ENCODE results near the gene SLIT1. TPM values are rescaled to one million over a fixed set of nuclear protein-coding genes. Genes with fewer than 3 reads are reported as not detected.

Gene SLIT1
- total and polyA plus RNA-seq, 8 donors = 0.20 to 7.0 (median 3.7) TPM

DNA sequence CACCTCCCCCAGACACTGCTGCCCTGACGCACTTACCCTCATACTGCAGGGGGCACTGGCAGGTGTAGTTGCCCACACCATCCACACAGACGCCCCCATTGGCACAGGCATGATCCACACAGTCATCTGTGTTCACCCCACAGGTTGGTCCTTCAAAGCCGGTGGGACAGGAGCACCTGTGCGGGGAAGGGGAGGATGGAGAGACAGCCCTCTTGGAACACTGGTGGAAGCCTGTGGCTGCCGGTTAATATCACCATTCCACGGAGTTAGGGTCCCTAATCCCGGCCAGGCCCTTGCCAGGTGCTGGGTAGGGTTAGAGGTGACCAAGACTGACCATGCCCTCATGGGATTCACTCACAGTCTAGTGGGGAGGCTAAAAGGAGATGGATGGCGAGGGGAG lies 171.8 kb downstream of the SLIT1 start:
- intact Hi-C loops (cut with DNase I) = no loop called here
- TF ChIP-seq CTCF (IDR thresholded peaks at IDR 0.05) = no peak
- Histone ChIP-seq H3K4me1 (no peaks in the 10 kb centered on the region), H3K27ac (no peak overlapping the region), H3K9me3 (peaks cover 0 to 2% of the 10 kb centered on the region in 2 donors), H3K4me3 (no peak overlapping the region), H3K27me3 (no peaks in the 10 kb centered on the region), H3K36me3 (no peaks in the 10 kb centered on the region)
- ATAC-seq = no peak
- DNase-seq = peak in 1 of 4 donors; percentile 37

DNA sequence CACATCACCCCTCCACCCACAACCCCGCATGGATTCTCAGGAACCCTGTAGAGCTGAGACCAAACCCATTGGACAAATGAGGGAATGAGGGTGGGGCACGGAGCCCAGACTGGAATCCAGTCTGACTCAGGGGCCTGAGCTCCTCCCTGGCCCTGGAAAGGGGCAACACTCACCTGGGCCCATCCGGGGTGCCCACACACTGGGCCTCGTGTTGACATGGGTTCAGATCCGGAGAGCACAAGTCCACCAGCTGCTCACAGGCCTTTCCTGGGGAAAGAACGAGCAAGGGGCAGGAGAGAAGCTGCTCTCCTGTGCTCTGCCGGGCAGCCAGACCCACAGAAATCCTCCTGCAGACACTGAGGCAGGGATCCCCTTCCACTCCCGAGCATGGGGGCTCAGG lies 172.2 kb downstream of the SLIT1 start:
- Histone ChIP-seq H3K27me3 (no peaks in the 10 kb centered on the region), H3K9me3 (peaks cover 2% of the 10 kb centered on the region in 2 donors), H3K27ac (no peak overlapping the region), H3K4me1 (no peaks in the 10 kb centered on the region), H3K36me3 (no peaks in the 10 kb centered on the region), H3K4me3 (no peak overlapping the region)
- ATAC-seq (no peak), DNase-seq (peak in 1 of 4 donors; percentile 28)
- intact Hi-C loops (cut with DNase I) = no loop called here
- no peak for TF ChIP-seq CTCF (IDR thresholded peaks at IDR 0.05)

GRCh38 chr10:97012470-97012869 lies 173.3 kb downstream of the SLIT1 start:
- H3K36me3 ChIP-seq = no peaks in the 10 kb centered on the region
- intact Hi-C loops (cut with DNase I) = no loop called here
- no peak for TF ChIP-seq CTCF (IDR thresholded peaks at IDR 0.05)
- no peaks in the 10 kb centered on the region for H3K4me1 ChIP-seq
- peaks cover 2 to 12% of the 10 kb centered on the region in 2 donors for H3K9me3 ChIP-seq
- H3K27ac ChIP-seq = no peak overlapping the region
- H3K27me3 ChIP-seq = no peaks in the 10 kb centered on the region
- DNase-seq (peak in 1 of 4 donors; percentile 54), ATAC-seq (no peak)
- H3K4me3 ChIP-seq = no peak overlapping the region

- H3K4me3 ChIP-seq = no peak overlapping the region
- no peak for TF ChIP-seq CTCF (IDR thresholded peaks at IDR 0.05)
- H3K27me3 ChIP-seq = no peaks in the 10 kb centered on the region
- peaks cover under 1 to 23% of the 10 kb centered on the region in 2 donors for H3K9me3 ChIP-seq
- ATAC-seq = no peak
- H3K36me3 ChIP-seq = no peaks in the 10 kb centered on the region
- no peaks in the 10 kb centered on the region for H3K4me1 ChIP-seq
- DNase-seq = peak in 1 of 4 donors; percentile 58
- no peak overlapping the region for H3K27ac ChIP-seq
- intact Hi-C loops (cut with DNase I) = no loop called here
Observed at GRCh38 chr10:97011397-97011796, 174.4 kb downstream of the SLIT1 start.

- ATAC-seq (no peak), DNase-seq (peak in 1 of 4 donors; percentile 29)
- intact Hi-C loops (cut with DNase I) = no loop called here
- H3K27ac ChIP-seq = no peak overlapping the region
- TF ChIP-seq CTCF (IDR thresholded peaks at IDR 0.05) = no peak
- H3K36me3 ChIP-seq = no peaks in the 10 kb centered on the region
- H3K4me1 ChIP-seq = no peaks in the 10 kb centered on the region
- H3K27me3 ChIP-seq = no peaks in the 10 kb centered on the region
- peaks cover 0 to 24% of the 10 kb centered on the region in 2 donors for H3K9me3 ChIP-seq
- no peak overlapping the region for H3K4me3 ChIP-seq
Observed at GRCh38 chr10:97010695-97011206, 175.0 kb downstream of the SLIT1 start.
